Measurements from ENCODE around the gene CFAP58. TPM values are rescaled to one million over a fixed set of nuclear protein-coding genes. Genes with fewer than 3 reads are reported as not detected.

The CFAP58 gene
- total and polyA plus RNA-seq, 2 donors (not counting 1 experiment from before 2014, with no cell fraction given), result not detected

DNA sequence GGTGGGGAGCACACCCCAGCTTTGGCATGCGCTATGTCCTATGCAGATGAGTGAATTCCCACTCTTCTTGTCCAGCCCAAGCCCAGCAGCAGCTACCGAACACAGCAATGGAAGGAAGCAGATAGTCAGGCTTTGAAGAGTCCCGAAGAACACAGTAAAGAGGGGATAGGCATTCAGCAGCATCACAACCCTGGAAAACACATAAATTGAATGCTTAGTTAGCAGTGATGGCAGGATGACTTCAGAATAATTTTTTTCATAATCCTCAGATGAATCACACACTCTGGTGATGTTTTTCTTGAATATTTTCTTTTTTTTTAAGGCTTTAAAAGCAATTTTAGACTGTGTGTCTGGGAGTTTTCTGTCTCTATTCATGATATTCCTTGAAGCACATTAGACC is 95.8 kb downstream of the CFAP58 start:
- Histone ChIP-seq H2AFZ (ENCODE audit: insufficient read depth, low read depth, low read length, poor library complexity, severe bottlenecking) (no peak overlapping the region), H3K4me1 (ENCODE audit: control insufficient read depth in 2 of 2, insufficient read depth in 2 of 2, low read length in 2 of 2) (no peaks in the 10 kb centered on the region), H4K20me1 (ENCODE audit: control insufficient read depth, insufficient read depth, low read length, poor library complexity, severe bottlenecking) (no peaks in the 10 kb centered on the region), H3K27ac (ENCODE audit: low read length in 2 of 2) (no peak overlapping the region), H3K9me3 (ENCODE audit: control extremely low read depth in 1 of 3, control insufficient read depth in 2 of 3, insufficient read depth in 1 of 3, low read length in 2 of 3) (no peaks in the 10 kb centered on the region), H3K4me2 (replicated peaks; ENCODE audit: low read depth, low read length, poor library complexity, severe bottlenecking) (no peak overlapping the region), H3K36me3 (replicated peaks in 1 of 2; ENCODE audit: control extremely low read depth in 1 of 2, control insufficient read depth in 1 of 2, extremely low read depth in 1 of 2, insufficient read depth in 2 of 2, low read length in 1 of 2) (no peaks in the 10 kb centered on the region), H3K4me3 (ENCODE audit: control extremely low read depth in 1 of 5, extremely low read depth in 1 of 5, insufficient read depth in 1 of 5, low read depth in 2 of 5, low read length in 4 of 5) (no peak overlapping the region), H3K9ac (ENCODE audit: low read length) (no peak overlapping the region), H3K27me3 (replicated peaks in 1 of 4; ENCODE audit: control extremely low read depth in 1 of 4, control insufficient read depth in 3 of 4, insufficient read depth in 4 of 4, low read length in 3 of 4) (peaks cover 0 to 7% (median 2%) of the 10 kb centered on the region in 4 experiments), H3K79me2 (ENCODE audit: control insufficient read depth, insufficient read depth, low read length) (no peaks in the 10 kb centered on the region)
- Mint-ChIP-seq H3K4me1 (no peaks in the 10 kb centered on the region), H3K4me3 (no peak overlapping the region), H3K27ac (no peak overlapping the region), H3K9me3 (ENCODE audit: insufficient read depth) (no peaks in the 10 kb centered on the region), H3K27me3 (peaks cover 26% of the 10 kb centered on the region)
- CTCF ChIA-PET, result no interaction called here
- DNase-seq (no peak), ATAC-seq (ENCODE audit: low read depth) (no peak)
- POLR2A ChIA-PET, result no interaction called here
- intact Hi-C loops (cut with micrococcal nuclease), result no loop called here
- no peak for TF ChIP-seq EZH2 (IDR thresholded peaks at IDR 0.05; ENCODE audit: borderline replicate concordance, insufficient read depth, low read depth, low read length, poor library complexity, severe bottlenecking)
- TF ChIP-seq, protein P1, sequence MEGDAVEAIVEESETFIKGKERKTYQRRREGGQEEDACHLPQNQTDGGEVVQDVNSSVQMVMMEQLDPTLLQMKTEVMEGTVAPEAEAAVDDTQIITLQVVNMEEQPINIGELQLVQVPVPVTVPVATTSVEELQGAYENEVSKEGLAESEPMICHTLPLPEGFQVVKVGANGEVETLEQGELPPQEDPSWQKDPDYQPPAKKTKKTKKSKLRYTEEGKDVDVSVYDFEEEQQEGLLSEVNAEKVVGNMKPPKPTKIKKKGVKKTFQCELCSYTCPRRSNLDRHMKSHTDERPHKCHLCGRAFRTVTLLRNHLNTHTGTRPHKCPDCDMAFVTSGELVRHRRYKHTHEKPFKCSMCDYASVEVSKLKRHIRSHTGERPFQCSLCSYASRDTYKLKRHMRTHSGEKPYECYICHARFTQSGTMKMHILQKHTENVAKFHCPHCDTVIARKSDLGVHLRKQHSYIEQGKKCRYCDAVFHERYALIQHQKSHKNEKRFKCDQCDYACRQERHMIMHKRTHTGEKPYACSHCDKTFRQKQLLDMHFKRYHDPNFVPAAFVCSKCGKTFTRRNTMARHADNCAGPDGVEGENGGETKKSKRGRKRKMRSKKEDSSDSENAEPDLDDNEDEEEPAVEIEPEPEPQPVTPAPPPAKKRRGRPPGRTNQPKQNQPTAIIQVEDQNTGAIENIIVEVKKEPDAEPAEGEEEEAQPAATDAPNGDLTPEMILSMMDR (IDR thresholded peaks at IDR 0.05), result no peak
- WGBS (ENCODE audit: insufficient coverage), result 100% methylated on average over 1 of the region's 3 CpGs

- no peaks in the 10 kb centered on the region for H4K20me1 ChIP-seq (ENCODE audit: control insufficient read depth, insufficient read depth, low read length, poor library complexity, severe bottlenecking)
- no peak overlapping the region for H3K9ac ChIP-seq (ENCODE audit: low read length)
- H3K4me2 ChIP-seq (replicated peaks; ENCODE audit: low read depth, low read length, poor library complexity, severe bottlenecking), result no peak overlapping the region
- Mint-ChIP-seq H3K27ac (no peak overlapping the region), H3K27me3 (peaks cover 26% of the 10 kb centered on the region), H3K4me1 (no peaks in the 10 kb centered on the region), H3K4me3 (no peak overlapping the region), H3K9me3 (ENCODE audit: insufficient read depth) (no peaks in the 10 kb centered on the region)
- ChIA-PET POLR2A (no interaction called here), CTCF (no interaction called here)
- TF ChIP-seq EZH2 (IDR thresholded peaks at IDR 0.05; ENCODE audit: borderline replicate concordance, insufficient read depth, low read depth, low read length, poor library complexity, severe bottlenecking), result no peak
- H2AFZ ChIP-seq (ENCODE audit: insufficient read depth, low read depth, low read length, poor library complexity, severe bottlenecking), result no peak overlapping the region
- no peaks in the 10 kb centered on the region for H3K4me1 ChIP-seq (ENCODE audit: control insufficient read depth in 2 of 2, insufficient read depth in 2 of 2, low read length in 2 of 2)
- no peaks in the 10 kb centered on the region for H3K79me2 ChIP-seq (ENCODE audit: control insufficient read depth, insufficient read depth, low read length)
- H3K27ac ChIP-seq (ENCODE audit: low read length in 2 of 2), result no peak overlapping the region
- intact Hi-C loops (cut with micrococcal nuclease), result no loop called here
- no peak overlapping the region for H3K4me3 ChIP-seq (ENCODE audit: control extremely low read depth in 1 of 5, extremely low read depth in 1 of 5, insufficient read depth in 1 of 5, low read depth in 2 of 5, low read length in 4 of 5)
- ATAC-seq (ENCODE audit: low read depth) (no peak), DNase-seq (no peak)
- H3K27me3 ChIP-seq (replicated peaks in 1 of 4; ENCODE audit: control extremely low read depth in 1 of 4, control insufficient read depth in 3 of 4, insufficient read depth in 4 of 4, low read length in 3 of 4), result peaks cover 0 to 7% (median 2%) of the 10 kb centered on the region in 4 experiments
- no peaks in the 10 kb centered on the region for H3K36me3 ChIP-seq (replicated peaks in 1 of 2; ENCODE audit: control extremely low read depth in 1 of 2, control insufficient read depth in 1 of 2, extremely low read depth in 1 of 2, insufficient read depth in 2 of 2, low read length in 1 of 2)
- H3K9me3 ChIP-seq (ENCODE audit: control extremely low read depth in 1 of 3, control insufficient read depth in 2 of 3, insufficient read depth in 1 of 3, low read length in 2 of 3), result no peaks in the 10 kb centered on the region
Observed at GRCh38 chr10:104450490-104450889, 96.9 kb downstream of the CFAP58 start.

All from B cell (primary cell).